ENCODE results near the gene LBR. TPM values are rescaled to one million over a fixed set of nuclear protein-coding genes. Genes with fewer than 3 reads are reported as not detected.

Gene LBR
- total RNA-seq, 1 experiment from 2014 or later = 21.9 TPM

- Histone ChIP-seq H3K9me3 (no peaks in the 10 kb centered on the region), H3K27me3 (no peaks in the 10 kb centered on the region), H3K36me3 (no peaks in the 10 kb centered on the region), H3K4me3 (no peak overlapping the region)
- no peak for DNase-seq
These were observed 39.6 kb upstream of the LBR start for GRCh38 chr1:225467193-225468020.

GRCh38 chr1:225466848-225467192, 39.0 kb upstream of the LBR start:
- no peaks in the 10 kb centered on the region for H3K9me3 ChIP-seq
- no peak for DNase-seq
- H3K36me3 ChIP-seq = no peaks in the 10 kb centered on the region
- no peaks in the 10 kb centered on the region for H3K27me3 ChIP-seq
- H3K4me3 ChIP-seq = no peak overlapping the region

- Histone ChIP-seq H3K36me3 (no peaks in the 10 kb centered on the region), H3K4me3 (no peak overlapping the region), H3K9me3 (no peaks in the 10 kb centered on the region), H3K27me3 (no peaks in the 10 kb centered on the region)
- DNase-seq = no peak
These were observed 38.1 kb upstream of the LBR start for GRCh38 chr1:225465793-225466517.

- Histone ChIP-seq H3K27me3 (no peaks in the 10 kb centered on the region), H3K9me3 (no peaks in the 10 kb centered on the region), H3K36me3 (no peaks in the 10 kb centered on the region), H3K4me3 (no peak overlapping the region)
- no peak for DNase-seq
These were observed 37.3 kb upstream of the LBR start for GRCh38 chr1:225464851-225465792.

GRCh38 chr1:225462714-225463574, 35.1 kb upstream of the LBR start:
- Histone ChIP-seq H3K4me3 (no peak overlapping the region), H3K36me3 (no peaks in the 10 kb centered on the region), H3K27me3 (no peaks in the 10 kb centered on the region)

GRCh38 chr1:225462429-225462713, 34.5 kb upstream of the LBR start:
- Histone ChIP-seq H3K4me3 (no peak overlapping the region), H3K27me3 (no peaks in the 10 kb centered on the region), H3K36me3 (no peaks in the 10 kb centered on the region), H3K9me3 (no peaks in the 10 kb centered on the region)
- no peak for DNase-seq

More at GRCh38 chr1:225462714-225463574, 35.1 kb upstream of the LBR start:
- no peaks in the 10 kb centered on the region for H3K9me3 ChIP-seq
- no peak for DNase-seq

- DNase-seq = no peak
- Histone ChIP-seq H3K9me3 (no peaks in the 10 kb centered on the region), H3K27me3 (no peaks in the 10 kb centered on the region), H3K4me3 (no peak overlapping the region), H3K36me3 (no peaks in the 10 kb centered on the region)
These were observed 33.9 kb upstream of the LBR start for GRCh38 chr1:225461533-225462428.

- Histone ChIP-seq H3K4me3 (no peak overlapping the region), H3K9me3 (no peaks in the 10 kb centered on the region), H3K36me3 (no peaks in the 10 kb centered on the region), H3K27me3 (no peaks in the 10 kb centered on the region)
- peak; percentile 69 for DNase-seq
These were observed 33.1 kb upstream of the LBR start for GRCh38 chr1:225460737-225461532.

GRCh38 chr1:225460021-225460736, 32.3 kb upstream of the LBR start:
- H3K36me3 ChIP-seq = no peaks in the 10 kb centered on the region
- no peaks in the 10 kb centered on the region for H3K9me3 ChIP-seq
- DNase-seq = no peak
- H3K27me3 ChIP-seq = no peaks in the 10 kb centered on the region
- no peak overlapping the region for H3K4me3 ChIP-seq

GRCh38 chr1:225458222-225458631, 30.4 kb upstream of the LBR start:
- H3K27me3 ChIP-seq = no peaks in the 10 kb centered on the region
- DNase-seq = no peak
- no peak overlapping the region for H3K4me3 ChIP-seq
- H3K9me3 ChIP-seq = no peaks in the 10 kb centered on the region
- H3K36me3 ChIP-seq = no peaks in the 10 kb centered on the region

GRCh38 chr1:225454733-225455132, 26.9 kb upstream of the LBR start:
- H3K4me3 ChIP-seq = no peak overlapping the region
- no peaks in the 10 kb centered on the region for H3K9me3 ChIP-seq
- H3K36me3 ChIP-seq = no peaks in the 10 kb centered on the region
- no peaks in the 10 kb centered on the region for H3K27me3 ChIP-seq
- peak; percentile 78 for DNase-seq

GRCh38 chr1:225453797-225454648, 26.2 kb upstream of the LBR start:
- Histone ChIP-seq H3K9me3 (no peaks in the 10 kb centered on the region), H3K36me3 (no peaks in the 10 kb centered on the region), H3K27me3 (no peaks in the 10 kb centered on the region), H3K4me3 (no peak overlapping the region)
- peak; percentile 10 for DNase-seq

- DNase-seq = no peak
- Histone ChIP-seq H3K27me3 (no peaks in the 10 kb centered on the region), H3K9me3 (no peaks in the 10 kb centered on the region), H3K36me3 (no peaks in the 10 kb centered on the region), H3K4me3 (no peak overlapping the region)
These were observed 24.1 kb upstream of the LBR start for GRCh38 chr1:225451840-225452515.
